GM21447 (cell line): ENCODE measurements around the gene TMEM80.

ENCODE experiments used
- ATAC-seq: cut with Tn5 transposase; IDR thresholded peaks from one replicate; pipeline ENCODE4 v1.9.1; 2021; ENCODE audit not compliant: unreplicated experiment

The TMEM80 gene

GRCh38 chr11:699116-699508 lies 3.5 kb downstream of the TMEM80 start:
- ATAC-seq: no peak

GRCh38 chr11:699753-700152 lies 4.1 kb downstream of the TMEM80 start:
- no peak for ATAC-seq

- no peak for ATAC-seq
Measured at GRCh38 chr11:701741-702461, 6.3 kb downstream of the TMEM80 start.

GRCh38 chr11:702462-703461 lies 7.1 kb downstream of the TMEM80 start:
- no peak for ATAC-seq

- no peak for ATAC-seq
Measured at GRCh38 chr11:703506-703905, 7.9 kb downstream of the TMEM80 start.

- ATAC-seq: no peak
Measured at GRCh38 chr11:704228-704674, 8.6 kb downstream of the TMEM80 start.

- ATAC-seq: no peak
Measured at GRCh38 chr11:704781-705645, 9.4 kb downstream of the TMEM80 start.

- no peak for ATAC-seq
Measured at GRCh38 chr11:705646-706438, 10.2 kb downstream of the TMEM80 start, which contains the start of gene EPS8L2. TSS of gene EPS8L2 (plus strand) at chr11:706231. CDS start at chr11:709408, 3,177 bp downstream.

- ATAC-seq: no peak
Measured at GRCh38 chr11:706439-706956, 10.9 kb downstream of the TMEM80 start.

- no peak for ATAC-seq
Measured at GRCh38 chr11:706957-707816, 11.6 kb downstream of the TMEM80 start.

- no peak for ATAC-seq
Measured at GRCh38 chr11:707817-708420, 12.3 kb downstream of the TMEM80 start.

- ATAC-seq: no peak
Measured at GRCh38 chr11:708511-708910, 12.9 kb downstream of the TMEM80 start.

- ATAC-seq: no peak
Measured at GRCh38 chr11:709109-709997, 13.7 kb downstream of the TMEM80 start.

- ATAC-seq: no peak
Measured at GRCh38 chr11:714436-714835, 18.8 kb downstream of the TMEM80 start.

- ATAC-seq: no peak
Measured at GRCh38 chr11:719214-720016, 23.8 kb downstream of the TMEM80 start.

GRCh38 chr11:720017-720641 lies 24.5 kb downstream of the TMEM80 start:
- no peak for ATAC-seq
